ENCODE results near the gene CD82. TPM values are rescaled to one million over a fixed set of nuclear protein-coding genes. Genes with fewer than 3 reads are reported as not detected.
A peak's percentile ranks its signal among the peaks of the same experiment; 100 is the strongest.
"Not testable (repeated sequence)": the region's sequence is repeated elsewhere in the genome, so short reads cannot be mapped to it uniquely, and the experiment has no call there.

Gene CD82
- polyA plus RNA-seq, 3 donors = 14.6 to 20.4 (median 17.8) TPM

DNA sequence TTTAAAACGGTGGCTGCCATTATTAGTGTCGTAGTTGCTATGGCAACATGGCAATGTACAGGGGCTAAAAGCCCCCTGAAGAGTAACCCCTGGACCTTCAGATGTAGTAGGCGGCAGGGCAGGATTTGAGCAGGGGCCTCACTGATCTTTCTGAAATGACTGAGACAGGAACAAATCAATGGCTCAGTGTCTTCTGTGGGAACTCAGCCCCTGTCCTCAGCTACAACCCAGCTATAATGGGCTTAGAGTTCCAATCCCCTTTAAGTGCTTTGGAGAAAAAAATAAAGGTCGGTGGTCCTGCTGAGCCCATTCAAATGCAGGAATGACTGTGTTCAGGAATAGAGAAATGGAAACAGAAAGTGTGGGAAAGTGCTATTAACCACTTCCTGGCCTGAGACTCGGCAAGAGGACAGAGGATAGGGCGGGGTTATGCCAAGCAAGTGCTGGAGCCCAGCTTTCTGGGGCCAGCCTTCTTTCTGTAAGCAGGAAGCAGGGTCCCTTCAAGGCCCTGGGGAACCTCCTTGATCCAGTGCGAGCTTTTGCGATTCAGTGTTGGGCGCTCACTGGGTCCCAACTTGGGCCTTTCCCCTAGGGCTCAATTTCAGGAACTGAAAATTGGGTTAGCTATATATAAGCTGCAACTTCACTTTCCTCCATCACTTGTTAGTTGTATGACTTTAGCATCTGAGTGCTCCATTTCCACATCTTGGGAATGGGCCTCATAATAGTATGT, 6.1 kb upstream of the CD82 start:
- no peak for DNase-seq (ENCODE audit: low read depth in 3 of 3, low spot score in 2 of 3)

DNA sequence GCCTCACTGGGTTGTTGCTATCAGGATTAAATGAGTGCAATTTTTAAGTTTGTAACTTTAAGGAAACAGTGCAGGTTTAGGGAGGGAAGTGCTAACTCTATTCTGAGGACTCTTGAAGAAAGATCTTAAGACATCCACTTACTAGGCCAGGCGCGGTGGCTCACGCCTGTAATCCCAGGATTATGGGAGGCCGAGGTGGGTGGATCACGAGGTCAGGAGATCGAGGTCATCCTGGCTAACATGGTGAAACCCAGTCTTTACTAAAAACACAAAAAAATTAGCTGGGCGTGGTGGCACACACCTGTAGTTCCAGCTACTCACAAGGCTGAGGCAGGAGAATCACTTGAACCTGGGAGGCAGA, 5.5 kb upstream of the CD82 start:
- not testable (repeated sequence) for DNase-seq (ENCODE audit: low read depth in 3 of 3, low spot score in 2 of 3)

DNA sequence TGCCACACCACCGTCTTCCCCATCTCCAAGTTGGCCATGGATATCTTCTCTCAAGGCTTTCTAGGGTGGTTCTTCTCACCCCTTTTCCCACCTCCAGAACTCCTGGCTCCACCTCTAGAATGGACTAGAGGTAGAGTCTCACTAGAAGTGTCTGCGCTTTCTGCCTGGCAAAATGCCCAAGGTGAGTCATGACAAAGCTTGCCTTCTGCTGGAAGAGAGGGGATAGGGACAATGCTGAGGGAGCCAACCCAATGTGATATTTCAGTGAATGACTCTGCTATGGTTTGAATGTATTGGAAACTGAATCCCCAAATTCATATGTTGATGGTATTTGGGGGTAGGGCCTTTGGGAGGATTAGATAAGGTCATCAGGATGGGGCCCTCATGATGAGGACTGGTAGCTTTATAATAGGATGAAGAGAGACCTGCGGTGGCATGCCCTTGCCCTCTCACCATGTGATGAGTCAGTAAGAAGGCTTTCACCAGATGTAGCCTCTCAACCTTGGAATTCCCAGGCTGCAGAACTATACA, 4.1 kb upstream of the CD82 start:
- DNase-seq (ENCODE audit: low read depth in 3 of 3, low spot score in 2 of 3) = no peak

DNA sequence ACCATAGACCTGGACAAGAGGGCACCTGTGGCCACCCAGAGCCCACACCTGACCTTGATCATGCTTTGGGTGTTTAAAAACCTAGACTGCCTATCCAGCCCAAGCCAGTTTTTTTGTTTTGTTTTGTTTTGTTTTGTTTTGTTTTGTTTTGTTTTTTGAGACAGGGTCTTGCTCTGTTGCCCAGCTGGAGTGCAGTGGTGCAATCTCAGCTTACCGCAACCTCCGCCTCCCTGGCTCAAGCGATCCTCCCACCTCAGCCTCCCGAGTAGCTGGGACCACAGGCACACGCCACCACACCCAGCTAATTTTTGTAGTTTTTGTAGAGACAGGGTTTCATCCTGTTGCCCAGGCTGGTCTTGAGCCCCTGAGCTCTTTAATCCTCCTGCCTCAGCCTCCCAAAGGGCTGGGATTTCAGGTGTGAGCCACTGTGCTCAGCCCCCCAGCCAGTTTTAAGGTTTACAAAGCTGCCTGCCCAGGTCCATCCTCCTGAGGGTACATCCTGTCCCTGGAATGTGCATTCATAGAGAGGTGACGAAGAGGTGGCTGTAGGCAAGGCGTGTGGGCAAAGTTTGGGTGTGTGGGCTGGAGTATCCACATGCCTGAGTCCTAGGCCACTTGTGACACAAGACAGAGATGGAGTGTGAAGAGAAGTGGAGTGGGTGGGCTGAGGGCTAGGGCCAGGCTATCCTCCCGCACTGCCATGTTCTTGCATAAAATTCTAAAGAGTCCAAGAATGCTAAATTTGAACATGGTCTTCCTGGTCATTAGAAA, 3.3 kb upstream of the CD82 start:
- DNase-seq (ENCODE audit: low read depth in 3 of 3, low spot score in 2 of 3) = no peak

DNA sequence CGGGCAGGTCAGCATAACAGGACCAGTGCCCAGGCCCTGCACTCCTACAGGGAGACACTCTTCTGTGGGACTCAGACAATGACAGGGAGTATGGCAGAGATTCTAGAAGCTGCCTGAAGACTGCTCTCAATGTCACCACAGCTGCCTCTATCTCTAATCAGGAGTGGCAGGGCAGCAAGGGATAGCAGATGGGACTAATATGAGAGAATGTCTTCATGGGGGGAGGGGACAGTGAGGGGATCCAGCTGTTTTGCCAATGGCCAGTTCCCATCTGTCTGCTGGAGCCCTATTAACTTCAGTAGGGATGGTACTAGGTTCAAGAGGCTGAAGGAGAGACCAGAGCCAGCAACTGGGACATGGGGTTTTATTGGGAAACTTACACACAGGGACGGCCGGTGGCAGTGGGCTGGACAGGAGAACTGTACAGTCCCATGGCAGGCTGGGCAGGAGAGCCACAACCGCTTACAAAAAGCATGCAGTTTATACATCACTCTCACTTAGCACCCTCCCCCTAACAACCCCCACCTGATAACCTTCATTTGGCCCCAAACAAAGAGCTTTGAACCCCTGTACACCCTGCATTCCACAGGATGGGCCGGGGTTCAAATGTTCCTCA, 2.5 kb upstream of the CD82 start:
- no peak for DNase-seq (ENCODE audit: low read depth in 3 of 3, low spot score in 2 of 3)

DNA sequence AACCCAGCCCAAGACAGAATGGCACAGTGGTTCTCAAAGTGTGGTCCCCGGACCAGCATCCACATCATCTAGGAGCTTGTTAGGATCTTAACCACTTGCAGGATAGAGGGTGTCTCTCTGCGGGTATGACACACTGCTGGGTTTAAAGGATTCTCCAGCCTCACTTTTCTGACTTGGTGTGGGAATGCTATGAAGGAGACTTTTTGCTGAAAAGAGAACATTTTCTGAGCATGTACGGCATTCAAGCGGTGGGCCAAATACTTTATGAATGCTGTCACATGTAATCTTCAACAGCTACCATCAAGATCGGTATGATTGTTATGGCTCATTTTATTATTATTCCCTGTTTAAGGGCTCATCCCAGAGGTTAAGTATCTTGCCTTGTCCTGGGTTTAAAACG, 1.8 kb upstream of the CD82 start:
- DNase-seq (ENCODE audit: low read depth in 3 of 3, low spot score in 2 of 3) = no peak

DNA sequence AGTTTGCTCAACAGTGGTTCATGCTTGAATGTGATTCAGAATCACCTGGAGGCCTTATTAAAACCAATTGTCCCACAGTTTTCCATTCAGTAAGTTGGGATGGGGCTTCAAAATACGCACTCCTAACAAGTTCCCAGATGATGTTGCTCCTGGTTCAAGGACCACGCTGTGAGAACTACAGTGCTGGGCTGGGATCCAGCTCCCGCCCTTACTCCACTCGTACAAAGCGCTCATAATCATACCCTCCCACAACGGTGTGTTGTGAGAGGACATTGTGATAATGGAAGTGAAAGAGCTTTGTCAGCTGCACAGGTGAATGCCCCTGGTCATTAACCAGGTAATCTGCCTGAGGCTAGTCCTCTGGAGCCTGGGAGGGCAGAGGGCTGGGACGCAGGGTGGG, 1.3 kb upstream of the CD82 start:
- DNase-seq (ENCODE audit: low read depth in 3 of 3, low spot score in 2 of 3) = no peak

DNA sequence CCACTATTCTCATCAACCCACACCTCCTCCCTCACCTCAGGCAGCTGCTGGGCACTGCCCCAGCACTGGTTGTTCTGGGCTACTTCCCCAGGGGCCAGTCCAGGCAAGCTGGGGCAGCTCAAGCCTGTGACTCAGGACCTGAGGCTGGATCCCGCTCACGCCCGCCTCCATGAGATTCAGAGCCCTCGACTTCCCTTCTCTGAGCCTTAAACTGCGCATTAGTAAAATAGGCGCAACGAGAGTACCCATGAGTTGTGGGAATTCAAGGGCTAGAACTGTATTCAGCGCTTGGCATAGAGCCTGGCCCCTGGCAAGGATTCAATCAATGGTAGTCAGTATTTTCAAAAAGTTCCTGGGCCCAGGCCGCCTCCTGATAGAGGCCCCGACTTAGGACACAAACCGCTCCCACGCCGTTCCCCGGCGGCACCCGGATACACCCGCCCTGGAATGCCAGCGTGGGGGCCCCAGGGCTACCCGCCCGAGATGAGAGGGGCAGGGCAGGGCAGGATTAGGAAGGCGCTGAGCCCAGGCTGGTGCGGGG, 723 bp upstream of the CD82 start:
- peak in 1 of 3 donors; percentile 51 for DNase-seq (ENCODE audit: low read depth in 3 of 3, low spot score in 2 of 3)

DNA sequence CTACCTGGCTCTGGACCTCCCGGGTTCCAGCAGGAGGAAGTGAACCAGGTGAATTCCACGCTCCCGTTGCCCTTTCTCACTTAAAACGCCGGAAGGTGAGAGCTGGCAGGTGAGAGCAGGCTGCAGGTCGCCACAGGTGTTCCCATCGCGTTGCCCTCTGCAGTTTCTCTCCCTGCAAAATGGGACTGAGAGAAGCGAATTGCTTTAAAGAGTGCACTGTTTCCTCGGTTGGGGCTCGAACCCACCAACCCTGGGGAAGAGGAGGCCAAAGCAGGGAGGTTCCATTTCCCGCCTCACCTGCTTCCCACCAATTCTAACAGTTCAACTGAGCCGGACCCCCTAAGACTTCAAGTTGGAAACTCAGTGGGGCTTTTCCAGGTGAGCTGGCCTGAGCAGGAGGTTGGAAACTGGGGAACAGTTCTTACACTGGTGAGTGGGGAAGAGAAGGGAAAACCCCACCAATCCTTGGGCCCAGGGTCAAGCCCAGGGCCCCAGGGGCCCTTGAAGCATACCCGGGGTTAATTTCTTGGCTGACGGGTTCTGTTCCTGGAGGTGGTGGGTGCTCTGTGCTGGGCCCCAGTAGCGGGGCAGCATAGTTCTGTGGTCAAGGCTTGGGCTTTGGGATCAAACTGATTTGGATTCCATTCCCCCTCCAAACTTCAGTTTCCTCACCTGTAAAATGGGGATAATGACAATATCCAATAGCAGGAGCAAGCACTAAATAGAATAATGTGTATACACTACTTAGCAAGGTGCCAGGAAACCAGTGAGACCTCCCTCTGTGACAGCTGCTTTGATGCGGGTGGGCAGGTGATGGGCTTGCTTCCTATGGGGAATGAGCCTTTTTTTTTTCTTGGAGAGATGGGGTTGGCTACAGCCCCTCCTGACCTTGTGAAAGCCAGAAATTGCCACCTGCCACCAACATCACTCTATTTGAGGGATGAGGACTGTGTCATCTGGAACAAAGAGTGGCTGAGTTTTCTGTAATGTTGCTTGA, 788 bp downstream of the CD82 start:
- no peak for DNase-seq (ENCODE audit: low read depth in 3 of 3, low spot score in 2 of 3)

DNA sequence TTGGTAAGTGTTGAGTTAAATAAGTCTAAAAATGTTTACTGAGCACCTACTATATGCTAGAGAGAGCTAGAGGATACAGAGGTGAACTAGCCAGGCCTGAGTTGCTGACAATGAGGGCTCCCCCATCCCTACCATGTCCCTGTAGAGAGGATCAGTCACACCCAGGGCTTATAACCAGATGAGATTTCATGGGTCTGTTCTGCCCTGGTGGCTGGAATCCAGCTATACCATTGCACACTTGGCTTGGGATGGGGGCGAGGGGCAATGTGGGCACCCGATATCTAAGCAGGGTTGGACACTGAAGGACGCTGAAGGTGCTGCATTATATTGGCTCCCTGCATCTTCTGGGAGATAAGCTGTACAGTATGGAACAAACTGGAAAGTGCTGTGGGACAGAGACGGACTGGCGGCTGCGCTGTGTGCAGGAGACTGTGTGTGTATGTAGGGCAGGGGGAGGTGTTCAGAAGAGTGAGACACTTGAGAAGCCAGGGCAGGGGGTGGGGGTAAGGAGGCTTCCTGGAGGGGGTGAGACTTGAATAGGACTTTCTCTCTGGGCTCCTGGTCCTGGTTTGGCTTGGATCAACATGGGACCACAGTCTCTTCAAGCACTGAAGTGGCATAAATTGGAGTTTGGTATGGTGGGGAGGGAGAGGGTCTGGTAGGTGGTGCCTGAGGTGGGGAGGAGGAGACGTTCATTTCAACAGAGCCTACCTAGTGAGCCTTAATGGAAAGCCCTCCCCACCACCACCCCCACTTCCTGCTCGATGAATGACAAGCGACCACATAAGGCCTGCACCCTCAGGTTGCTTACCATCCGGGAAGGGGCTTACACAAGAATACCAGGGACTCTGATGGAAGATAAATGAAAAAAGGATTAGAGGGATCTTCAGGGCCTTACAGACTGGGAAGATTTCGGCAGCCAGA, 1.8 kb downstream of the CD82 start:
- no peak for DNase-seq (ENCODE audit: low read depth in 3 of 3, low spot score in 2 of 3)

DNA sequence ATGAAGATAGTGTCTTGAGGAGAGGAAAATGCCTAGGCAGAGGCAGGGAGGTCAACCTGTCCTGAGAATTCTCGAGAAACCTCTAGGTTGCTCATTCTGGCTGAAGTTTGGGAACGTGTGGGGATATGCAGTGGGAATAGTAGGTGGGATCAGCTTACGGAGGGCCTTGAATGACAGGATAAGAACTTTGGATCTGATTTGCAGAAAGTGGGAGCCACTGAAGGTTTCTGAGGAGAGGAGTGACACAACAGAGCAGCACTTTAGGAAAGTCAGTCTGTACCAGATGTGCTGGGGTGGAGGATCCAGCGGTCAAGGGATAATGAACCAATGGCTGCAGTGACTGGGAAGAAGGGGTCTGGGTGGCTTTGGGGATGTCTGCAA, 2.4 kb downstream of the CD82 start:
- DNase-seq (ENCODE audit: low read depth in 3 of 3, low spot score in 2 of 3) = no peak

DNA sequence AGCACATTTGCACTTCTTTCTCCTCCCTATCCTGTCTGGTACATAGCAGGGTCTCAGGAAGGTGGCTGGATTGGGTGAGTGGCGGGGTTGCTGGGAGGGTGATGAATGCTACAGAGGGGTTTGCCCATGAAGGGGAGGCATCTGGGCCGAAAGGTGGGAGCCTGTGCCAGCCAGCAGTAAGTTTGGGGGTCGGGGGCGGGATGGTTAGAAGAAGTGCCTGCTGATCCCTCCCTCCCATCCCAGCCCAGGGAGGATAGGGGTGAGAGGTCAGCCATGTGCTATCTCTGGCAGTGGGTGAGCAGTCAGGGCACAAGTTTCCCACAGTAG, 2.8 kb downstream of the CD82 start:
- DNase-seq (ENCODE audit: low read depth in 3 of 3, low spot score in 2 of 3) = no peak

DNA sequence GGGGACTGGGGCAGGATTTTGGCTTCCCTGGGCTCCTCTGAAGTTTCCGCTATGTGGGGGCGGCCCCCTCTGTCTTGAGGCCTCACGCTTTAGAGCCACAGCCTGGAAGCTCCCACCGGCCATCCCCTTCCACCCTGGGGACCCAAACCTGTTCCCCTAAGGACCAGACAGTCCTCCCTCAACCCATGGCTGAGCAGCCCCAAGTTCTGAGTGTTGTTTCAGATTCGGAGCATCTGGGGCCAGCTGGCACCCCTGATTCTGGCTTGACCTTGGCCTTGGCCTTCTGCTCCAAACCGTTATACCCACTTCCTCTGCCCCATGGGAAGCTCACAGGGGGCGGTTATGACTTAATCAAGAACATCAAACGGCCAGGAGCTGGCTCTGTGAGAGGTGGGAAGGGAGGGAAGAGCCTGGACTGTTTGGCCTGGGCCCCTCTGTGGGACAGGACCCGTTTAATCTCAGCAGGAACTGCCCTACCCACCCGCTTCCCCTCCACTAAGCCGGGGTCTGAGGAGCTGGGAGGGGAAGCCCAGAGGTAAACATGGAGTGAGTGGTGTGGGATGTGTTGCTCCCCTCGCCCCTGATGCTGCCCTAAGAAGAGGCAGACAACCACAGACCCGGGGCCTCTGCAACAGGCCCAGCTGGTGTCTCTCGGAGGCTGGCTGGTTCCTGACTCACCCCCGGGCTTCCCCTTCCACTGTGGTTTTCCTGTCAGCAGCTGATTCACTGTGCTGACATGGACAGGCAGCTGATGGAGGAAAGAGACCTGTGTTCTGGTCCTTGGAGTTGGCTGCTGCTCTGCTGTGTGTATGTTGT, 3.4 kb downstream of the CD82 start:
- DNase-seq (ENCODE audit: low read depth in 3 of 3, low spot score in 2 of 3) = no peak

DNA sequence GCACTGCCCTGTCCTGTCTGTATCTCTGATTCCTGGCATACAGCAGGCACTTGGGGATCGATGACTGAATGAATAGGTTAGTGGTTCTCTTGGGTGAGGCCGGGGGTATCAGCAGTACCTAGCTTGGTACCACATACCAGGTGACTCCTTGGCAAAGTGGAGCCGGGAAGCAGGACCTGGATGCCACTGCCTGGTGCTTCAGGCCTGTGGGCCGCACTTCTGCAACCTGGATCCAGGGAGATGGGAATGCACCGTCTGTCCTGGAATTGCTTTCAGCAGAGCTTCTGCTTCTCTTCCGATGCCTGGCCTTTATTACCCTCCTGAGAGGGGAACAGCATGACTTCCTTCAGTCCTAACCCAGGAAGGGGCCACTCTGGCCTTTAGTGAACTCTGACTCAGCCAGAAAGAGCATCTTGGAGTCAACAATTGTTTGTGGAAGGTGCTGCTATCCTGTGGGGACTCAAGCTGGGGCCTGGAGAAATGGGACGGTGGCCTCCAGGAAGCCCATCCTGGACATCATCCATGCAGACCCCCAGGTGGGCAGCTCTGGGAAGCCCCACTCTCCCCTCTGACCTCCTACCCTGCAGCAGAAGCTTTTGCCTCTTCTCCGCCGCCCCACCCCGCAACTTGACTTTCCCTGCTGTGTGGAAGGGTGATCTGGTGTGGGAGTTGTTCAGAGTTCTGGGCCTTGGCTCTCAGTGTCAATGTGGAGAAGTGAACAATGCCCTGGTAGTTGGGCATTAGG, 5.1 kb downstream of the CD82 start:
- no peak for DNase-seq (ENCODE audit: low read depth in 3 of 3, low spot score in 2 of 3)

DNA sequence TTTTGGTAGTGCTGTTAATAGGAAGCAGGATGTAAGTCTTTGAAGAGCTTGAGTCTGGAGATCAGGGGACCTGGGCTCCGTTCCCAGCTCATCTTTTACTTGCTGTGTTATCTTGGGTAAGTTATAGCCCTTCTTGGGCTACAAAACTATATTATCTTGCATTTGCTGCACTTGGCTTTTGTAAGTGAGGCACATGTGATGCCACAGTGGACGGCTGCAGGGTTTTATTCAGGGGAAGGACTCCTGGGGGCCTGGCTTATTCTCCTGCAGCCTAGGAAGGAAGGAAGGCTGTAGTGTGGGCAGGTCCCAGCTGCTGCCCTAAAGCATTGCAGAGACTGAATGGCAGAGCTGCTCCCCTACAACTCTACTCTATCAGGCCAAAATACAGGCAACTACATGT, 6.4 kb downstream of the CD82 start:
- no peak for DNase-seq (ENCODE audit: low read depth in 3 of 3, low spot score in 2 of 3)

DNA sequence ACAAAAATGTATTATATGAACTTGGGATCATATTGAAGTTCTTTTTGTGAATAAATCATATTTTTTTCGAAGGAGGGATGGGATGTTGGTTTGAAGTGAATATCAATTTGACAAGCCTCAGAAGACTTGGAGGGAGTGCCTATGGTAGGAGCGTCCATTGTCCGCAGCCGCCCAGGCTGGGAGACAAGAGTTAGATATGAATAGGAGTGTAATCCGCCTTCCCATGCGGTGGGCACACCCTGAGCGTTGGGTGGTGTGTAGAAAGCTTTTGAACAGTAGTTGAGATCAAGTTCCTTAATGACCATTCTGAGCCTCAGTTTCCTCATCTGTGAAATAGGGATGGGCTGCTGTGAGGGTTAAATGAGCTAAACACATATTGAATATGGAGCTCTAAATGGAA, 7.0 kb downstream of the CD82 start:
- DNase-seq (ENCODE audit: low read depth in 3 of 3, low spot score in 2 of 3) = no peak

DNA sequence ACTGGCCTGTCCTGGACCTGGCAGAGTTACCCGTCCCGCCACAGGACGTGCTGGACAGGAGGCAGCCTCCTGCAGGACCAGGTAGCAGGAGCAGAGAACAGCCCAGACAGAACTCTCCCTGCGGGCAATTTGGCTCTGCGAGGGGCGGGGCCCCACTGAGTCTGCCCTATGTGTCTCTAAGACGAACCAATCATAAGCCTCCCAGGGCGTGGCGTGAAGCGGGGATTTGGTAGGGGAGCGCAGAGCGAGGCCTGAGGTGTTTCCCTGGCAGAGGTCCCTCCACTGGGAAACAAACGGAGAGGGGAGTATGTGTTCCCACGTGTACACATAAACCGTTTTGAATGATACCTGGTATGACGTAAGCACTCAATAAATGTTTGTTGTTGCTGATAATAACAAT, 7.4 kb downstream of the CD82 start:
- no peak for DNase-seq (ENCODE audit: low read depth in 3 of 3, low spot score in 2 of 3)

DNA sequence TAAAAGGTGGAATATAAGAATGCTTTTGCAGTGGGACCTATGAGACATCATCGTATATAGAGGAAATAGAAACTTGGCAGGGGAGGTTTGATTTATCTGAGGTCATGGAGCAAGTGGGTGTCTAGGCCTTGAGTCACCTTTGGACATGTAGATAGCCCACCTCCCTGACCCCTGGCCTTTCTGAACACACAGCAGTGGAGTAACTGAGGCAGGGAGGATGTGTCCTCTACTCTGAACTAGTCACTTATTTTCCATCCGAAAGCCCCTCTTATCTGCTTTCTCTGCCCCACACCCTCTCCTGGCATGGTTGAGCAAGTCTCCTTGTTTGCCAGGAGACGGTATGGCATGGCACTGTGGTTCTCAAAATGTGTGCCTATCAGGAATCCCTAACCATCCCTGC, 7.9 kb downstream of the CD82 start:
- DNase-seq (ENCODE audit: low read depth in 3 of 3, low spot score in 2 of 3) = no peak

All from right renal cortex interstitium (tissue), 3 donors.